ENCODE results near the gene BMS1.
"Not testable (repeated sequence)": the region's sequence is repeated elsewhere in the genome, so short reads cannot be mapped to it uniquely, and the experiment has no call there.

The BMS1 gene

DNA sequence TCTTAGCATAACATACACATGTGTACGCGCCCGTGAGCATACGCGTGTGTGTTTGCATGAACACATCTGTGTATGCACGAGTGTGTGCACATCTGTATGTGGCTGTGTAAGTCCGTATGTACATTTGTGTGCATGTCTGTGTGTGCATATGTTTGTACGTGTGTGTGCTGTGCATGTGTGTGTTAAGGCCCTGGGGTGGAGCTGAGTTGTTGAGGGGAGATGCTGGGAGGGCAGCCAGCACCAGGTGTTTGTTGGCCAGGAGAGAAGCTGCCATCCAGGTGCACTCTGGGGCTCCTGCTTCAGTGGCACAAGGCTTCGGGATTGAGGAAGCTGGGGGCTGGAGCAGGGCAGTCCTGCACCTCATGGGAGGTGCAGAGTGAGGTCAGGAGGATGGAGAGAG lies 85.0 kb downstream of the BMS1 start:
- CTCF ChIA-PET, result interaction anchor here (0.6 kb wide), 1 partner anchor 25 kb away, joined by 3 read pairs; no protein-coding TSS in a partner anchor
- POLR2A ChIA-PET, result no interaction called here
- DNase-seq (ENCODE audit: extremely low spot score), result no peak
- TF ChIP-seq LEF1 (IDR thresholded peaks at IDR 0.05; ENCODE audit: borderline replicate concordance) (no peak), BHLHE40 (IDR thresholded peaks at IDR 0.05; ENCODE audit: borderline replicate concordance) (no peak)

- CTCF ChIA-PET, result interaction anchor here (0.6 kb wide), 1 partner anchor 354 kb away, joined by 5 read pairs; no protein-coding TSS in a partner anchor
- POLR2A ChIA-PET, result no interaction called here
Measured at GRCh38 chr10:42868530-42868929, 85.9 kb downstream of the BMS1 start.

DNA sequence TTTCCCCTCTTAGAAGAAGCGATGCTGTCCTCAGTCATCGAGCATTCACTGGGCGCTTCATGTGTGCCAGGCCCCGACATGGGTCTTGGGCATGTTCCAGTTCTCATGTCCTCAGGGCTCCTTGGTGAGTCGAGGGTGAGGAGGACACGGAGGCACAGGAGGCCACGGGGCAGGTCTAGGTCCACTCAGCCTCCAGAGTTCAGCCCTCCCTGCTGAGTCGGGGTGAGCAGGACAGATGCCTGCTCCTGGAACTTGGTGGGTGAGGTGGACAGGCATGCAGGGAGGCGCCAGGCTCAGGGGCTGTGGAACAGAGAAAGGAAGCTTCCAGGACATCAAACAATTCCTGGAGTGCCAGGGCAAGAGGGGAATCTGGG lies 87.4 kb downstream of the BMS1 start:
- ChIA-PET CTCF (no interaction called here), POLR2A (no interaction called here)
- TF ChIP-seq FOXA1 (IDR thresholded peaks at IDR 0.05), result no peak
- no peak for TF ChIP-seq SP1 (IDR thresholded peaks at IDR 0.05)
- TF ChIP-seq PKNOX1 (IDR thresholded peaks at IDR 0.05), result no peak
- TF ChIP-seq ELF4 (IDR thresholded peaks at IDR 0.05), result no peak
- TF ChIP-seq ARNT (IDR thresholded peaks at IDR 0.05), result no peak
- TF ChIP-seq L3MBTL2 (conservative IDR thresholded peaks at IDR 0.05), result no peak
- no peak for TF ChIP-seq SUZ12 (IDR thresholded peaks at IDR 0.05)
- DNase-seq (ENCODE audit: extremely low spot score), result no peak

More at GRCh38 chr10:42868530-42868929, 85.9 kb downstream of the BMS1 start:
- DNase-seq (ENCODE audit: extremely low spot score), result no peak
- no peak for TF ChIP-seq LEF1 (IDR thresholded peaks at IDR 0.05; ENCODE audit: borderline replicate concordance)

GRCh38 chr10:42871138-42871641 lies 88.6 kb downstream of the BMS1 start:
- POLR2A ChIA-PET; DNase-seq (ENCODE audit: extremely low spot score); CTCF ChIA-PET: not testable (repeated sequence)

DNA sequence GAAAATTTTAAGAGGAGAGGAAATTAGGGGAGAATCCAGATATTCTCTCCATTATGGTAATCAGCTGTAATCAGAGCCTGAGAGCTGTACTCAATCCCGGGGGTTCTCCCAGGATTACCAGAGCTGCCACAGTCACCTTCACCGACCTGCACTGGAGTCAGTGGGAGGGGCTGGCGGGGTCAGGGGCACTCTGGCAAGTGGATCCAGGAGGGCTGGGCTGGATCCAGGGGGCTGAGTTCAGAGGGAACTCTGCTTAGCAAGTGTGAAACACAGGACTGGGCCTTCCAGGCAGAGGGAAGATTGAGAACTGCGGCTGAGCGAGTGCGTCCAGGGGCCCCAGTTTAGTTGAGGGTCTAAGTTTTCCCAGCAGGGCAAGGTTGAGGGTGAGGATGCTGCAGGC lies 89.2 kb downstream of the BMS1 start:
- TF ChIP-seq SUZ12 (IDR thresholded peaks at IDR 0.05), result no peak
- TF ChIP-seq TARDBP (IDR thresholded peaks at IDR 0.05), result no peak
- TF ChIP-seq HDGF (IDR thresholded peaks at IDR 0.05; ENCODE audit: borderline replicate concordance), result no peak
- TF ChIP-seq FOXM1 (IDR thresholded peaks at IDR 0.05; ENCODE audit: borderline replicate concordance), result no peak
- no peak for TF ChIP-seq PKNOX1 (IDR thresholded peaks at IDR 0.05)
- TF ChIP-seq SP1 (IDR thresholded peaks at IDR 0.05), result no peak
- TF ChIP-seq BHLHE40 (IDR thresholded peaks at IDR 0.05; ENCODE audit: borderline replicate concordance), result no peak
- TF ChIP-seq CTBP1 (IDR thresholded peaks at IDR 0.05; ENCODE audit: borderline replicate concordance), result no peak
- no peak for TF ChIP-seq ELF4 (IDR thresholded peaks at IDR 0.05)
- no peak for TF ChIP-seq ZNF384 (IDR thresholded peaks at IDR 0.05)
- no peak for TF ChIP-seq ARNT (IDR thresholded peaks at IDR 0.05)
- TF ChIP-seq L3MBTL2 (conservative IDR thresholded peaks at IDR 0.05), result no peak
- no peak for TF ChIP-seq NFRKB (IDR thresholded peaks at IDR 0.05)
- no peak for TF ChIP-seq FOXA1 (IDR thresholded peaks at IDR 0.05)
- TF ChIP-seq LEF1 (IDR thresholded peaks at IDR 0.05; ENCODE audit: borderline replicate concordance), result no peak
- TF ChIP-seq FOXK2 (IDR thresholded peaks at IDR 0.05), result no peak
- DNase-seq (ENCODE audit: extremely low spot score), result no peak
- CTCF ChIA-PET, result no interaction called here

DNA sequence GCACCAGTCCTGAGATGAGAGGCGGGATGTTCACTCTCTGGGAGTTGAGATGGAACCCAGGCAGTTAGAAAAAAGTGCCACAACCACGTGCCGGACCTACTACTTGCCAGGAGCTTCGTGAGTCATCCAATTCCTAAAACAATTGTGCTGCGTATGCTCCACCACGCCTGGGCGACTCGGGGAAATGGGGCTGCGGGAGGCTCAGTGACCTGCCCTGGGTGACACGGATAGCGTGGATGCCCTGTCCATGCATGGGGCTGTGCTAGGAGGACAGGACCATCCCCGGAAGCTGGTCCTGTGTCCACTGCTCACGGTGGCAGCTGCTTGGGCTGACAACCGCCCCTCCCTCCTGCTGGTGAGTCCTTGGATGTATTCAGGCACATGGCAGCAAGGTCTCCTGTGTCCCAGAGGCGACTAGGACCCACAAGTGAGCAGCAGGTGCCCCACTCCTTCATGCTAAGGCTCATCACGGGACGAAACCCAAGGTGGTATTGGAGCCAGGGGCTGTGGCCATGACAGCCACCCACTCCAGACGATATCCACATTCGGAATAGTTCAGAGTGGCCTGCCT lies 90.4 kb downstream of the BMS1 start:
- no peak for TF ChIP-seq FOXM1 (IDR thresholded peaks at IDR 0.05; ENCODE audit: borderline replicate concordance)
- CTCF ChIA-PET, result no interaction called here
- POLR2A ChIA-PET, result no interaction called here
- no peak for DNase-seq (ENCODE audit: extremely low spot score)

More for the DNA sequence above, 89.2 kb downstream of the BMS1 start:
- POLR2A ChIA-PET, result no interaction called here

- TF ChIP-seq SP1 (IDR thresholded peaks at IDR 0.05) (no peak), BHLHE40 (IDR thresholded peaks at IDR 0.05; ENCODE audit: borderline replicate concordance) (no peak), FOXM1 (IDR thresholded peaks at IDR 0.05; ENCODE audit: borderline replicate concordance) (no peak), CTBP1 (IDR thresholded peaks at IDR 0.05; ENCODE audit: borderline replicate concordance) (no peak), ELF4 (IDR thresholded peaks at IDR 0.05) (no peak), FOXA1 (IDR thresholded peaks at IDR 0.05) (no peak), PKNOX1 (IDR thresholded peaks at IDR 0.05) (no peak), NFRKB (IDR thresholded peaks at IDR 0.05) (no peak), SUZ12 (IDR thresholded peaks at IDR 0.05) (no peak), ARNT (IDR thresholded peaks at IDR 0.05) (no peak), HDGF (IDR thresholded peaks at IDR 0.05; ENCODE audit: borderline replicate concordance) (no peak), FOXK2 (IDR thresholded peaks at IDR 0.05) (no peak), ZNF384 (IDR thresholded peaks at IDR 0.05) (no peak)
- DNase-seq (ENCODE audit: extremely low spot score), result no peak
- ChIA-PET CTCF (no interaction called here), POLR2A (no interaction called here)
Measured at GRCh38 chr10:42874713-42875387, 92.3 kb downstream of the BMS1 start.

Measured in HEK293T (cell line).